Activated CD4-positive, CD25-positive, alpha-beta regulatory T cell treated with anti-CD3 and anti-CD28 coated beads, Interleukin-2, amount 50 U/mL, for 24 hours (primary cell): ENCODE measurements around the gene YAE1.
A peak's percentile ranks its signal among the peaks of the same experiment; 100 is the strongest.
"Not testable (repeated sequence)": the region's sequence is repeated elsewhere in the genome, so short reads cannot be mapped to it uniquely, and the experiment has no call there.

ENCODE experiments used
- ATAC-seq, 2 donors: fragments of 150-1000 bp; cut with Tn5 transposase; one replicate each; pipeline ENCODE4 v1.10.0; 2021; ENCODE audit warnings: mild to moderate bottlenecking in 1 of 2, moderate library complexity in 1 of 2

The YAE1 gene, protein sequence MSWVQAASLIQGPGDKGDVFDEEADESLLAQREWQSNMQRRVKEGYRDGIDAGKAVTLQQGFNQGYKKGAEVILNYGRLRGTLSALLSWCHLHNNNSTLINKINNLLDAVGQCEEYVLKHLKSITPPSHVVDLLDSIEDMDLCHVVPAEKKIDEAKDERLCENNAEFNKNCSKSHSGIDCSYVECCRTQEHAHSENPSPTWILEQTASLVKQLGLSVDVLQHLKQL

DNA sequence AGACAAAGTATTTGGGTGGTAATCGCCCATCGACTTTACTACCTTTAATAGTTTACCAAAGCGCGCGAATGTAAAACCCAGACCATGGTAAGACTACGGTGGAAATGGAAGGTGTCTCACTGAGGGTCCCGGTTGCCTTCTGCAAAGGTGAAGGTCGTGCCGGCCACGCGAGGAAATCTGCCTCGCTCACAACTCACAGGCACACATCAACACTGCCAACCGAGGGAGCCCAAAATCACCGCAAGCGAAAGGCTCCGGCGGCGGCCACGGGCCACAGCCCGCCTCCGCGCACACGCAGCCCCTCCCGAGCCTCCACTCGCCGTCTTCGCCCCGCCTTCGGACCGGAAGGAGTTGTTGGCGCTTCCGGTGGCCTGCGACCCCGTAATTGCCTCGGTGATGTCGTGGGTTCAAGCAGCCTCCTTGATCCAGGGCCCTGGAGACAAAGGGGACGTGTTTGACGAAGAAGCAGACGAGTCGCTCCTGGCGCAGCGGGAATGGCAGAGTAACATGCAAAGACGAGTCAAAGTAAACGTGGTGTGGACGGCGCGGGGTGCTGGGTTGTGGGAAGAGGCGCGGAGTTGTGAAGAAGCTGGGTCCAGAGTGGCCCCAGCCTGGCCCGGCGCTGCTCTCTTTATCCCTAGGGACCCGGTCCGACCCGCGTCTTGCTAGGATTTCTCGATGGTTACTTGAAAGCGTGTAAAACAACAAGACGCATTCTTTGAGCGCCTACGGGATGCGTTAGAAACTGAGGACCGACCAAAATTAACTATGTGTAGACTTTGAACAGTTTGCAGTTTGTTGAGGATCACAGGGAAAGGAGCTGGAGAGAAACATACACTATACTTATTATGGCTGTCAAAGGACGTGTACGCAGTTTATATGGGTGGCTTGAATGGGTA, at the start of gene YAE1:
TSS of gene YAE1 (plus strand) at position 382 of the 899 bp plus-strand sequence. CDS start at position 397, 15 bp downstream.
- ATAC-seq, result peak; percentile 95 to 97

DNA sequence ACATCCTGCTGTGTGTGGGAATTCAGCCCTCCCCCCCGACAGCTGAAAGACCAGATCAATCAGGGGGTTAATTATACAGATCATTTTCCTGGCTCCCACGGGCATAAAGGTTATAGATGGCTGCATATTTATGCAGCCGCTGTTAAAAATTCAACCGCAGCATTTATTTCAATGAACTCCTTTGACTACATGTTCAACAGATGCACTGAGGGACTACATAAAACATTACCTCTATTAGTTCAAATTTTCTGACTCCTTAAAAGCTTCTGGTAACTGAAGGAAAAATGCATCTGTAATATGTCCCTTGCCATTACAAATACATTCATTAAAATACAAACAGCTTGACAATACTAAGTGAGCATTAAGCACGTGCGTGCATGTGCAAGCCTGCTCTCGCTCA, 49.7 kb upstream of the YAE1 start:
- ATAC-seq, result no peak

DNA sequence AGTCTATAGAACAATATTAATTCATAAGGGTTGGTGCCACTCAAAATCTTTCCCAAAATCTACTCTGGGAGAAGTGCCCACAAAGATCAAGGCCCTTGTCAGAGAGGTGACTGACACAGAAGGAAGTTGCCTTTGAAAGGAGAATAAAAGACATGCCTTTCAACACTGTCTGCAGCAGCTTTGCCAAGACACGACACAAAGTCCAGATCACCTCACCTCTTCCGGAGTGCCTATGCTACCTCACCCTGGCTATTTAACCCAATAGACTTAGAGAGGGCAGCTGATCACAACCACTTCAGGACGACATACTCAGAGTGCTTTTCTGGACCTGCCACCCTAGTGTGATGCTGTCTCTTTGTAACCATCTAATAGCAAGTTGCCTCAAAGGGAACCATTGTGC, 49.0 kb upstream of the YAE1 start:
- ATAC-seq, result no peak

DNA sequence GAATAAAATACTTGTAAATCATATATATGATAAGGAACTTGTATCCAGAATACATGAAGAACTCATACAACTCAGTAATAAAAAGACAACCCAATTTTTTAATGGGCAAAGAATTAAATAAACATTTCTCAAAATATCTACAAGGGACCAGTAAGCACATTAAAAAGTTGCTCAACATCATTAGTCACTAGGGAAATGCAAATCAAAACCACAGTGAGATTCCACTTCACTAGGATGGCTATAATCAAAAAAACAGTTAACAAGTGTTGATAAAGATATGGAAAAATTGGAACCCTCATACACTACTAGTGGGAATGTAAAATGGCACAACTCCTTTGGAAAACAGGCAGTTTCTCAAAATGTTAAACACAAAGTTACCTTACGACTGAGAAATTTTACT, 40.3 kb upstream of the YAE1 start:
- ATAC-seq, result no peak

DNA sequence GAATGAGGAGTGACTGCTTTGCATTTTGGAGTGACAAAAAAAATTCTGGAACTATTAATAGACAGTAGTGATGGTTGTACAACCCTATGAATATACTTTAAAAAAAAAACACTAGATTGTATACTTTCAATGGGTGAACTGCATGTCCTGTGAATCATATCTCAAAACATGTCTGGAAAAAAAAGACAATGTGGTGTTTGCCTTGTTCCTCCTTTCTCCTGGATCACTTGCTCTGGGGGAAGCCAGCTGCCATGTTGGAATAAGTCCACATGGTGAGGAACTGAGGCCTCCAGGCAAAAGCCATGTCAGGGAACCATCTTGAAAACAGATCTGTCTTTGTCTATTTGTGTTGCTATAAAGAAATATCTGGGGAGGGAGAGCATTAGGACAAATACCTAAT, 39.5 kb upstream of the YAE1 start:
- no peak for ATAC-seq

DNA sequence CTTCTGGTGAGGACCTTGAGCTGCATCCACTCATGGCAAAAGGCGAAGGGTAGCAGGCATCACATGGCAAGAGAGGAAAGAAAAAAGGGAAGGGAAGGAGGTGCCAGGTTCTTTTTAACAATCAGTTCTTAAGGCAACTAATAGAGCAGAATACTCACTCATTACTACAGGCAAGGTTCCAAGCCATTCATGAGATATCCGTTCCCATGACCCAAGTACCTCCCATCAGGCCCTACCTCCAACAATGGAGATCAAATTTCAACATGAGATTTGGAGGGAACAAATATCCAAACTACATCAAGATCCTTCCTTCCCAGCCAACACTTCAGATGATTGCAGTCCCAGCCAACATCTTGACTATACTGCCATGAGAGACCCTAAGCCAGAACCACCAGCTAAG, 38.9 kb upstream of the YAE1 start:
- ATAC-seq, result no peak

DNA sequence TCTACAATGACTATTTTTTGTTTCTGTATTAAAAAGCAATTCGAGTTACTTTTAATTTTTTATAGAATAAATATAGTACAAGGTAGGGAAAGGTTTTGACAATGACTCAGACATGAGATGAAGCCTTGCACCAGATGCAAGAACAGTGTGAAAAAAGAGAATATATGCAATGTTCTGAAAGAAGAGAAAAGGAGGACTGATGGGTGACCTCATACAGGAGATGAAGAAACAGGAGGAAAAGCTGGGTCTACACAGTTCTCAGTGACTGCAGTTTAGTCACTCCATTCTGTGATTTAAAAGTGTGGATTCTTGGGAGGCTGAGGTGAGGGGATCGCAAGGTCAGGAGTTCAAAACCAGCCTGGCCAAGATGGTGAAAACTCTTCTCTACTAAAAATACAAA, 38.3 kb upstream of the YAE1 start:
- no peak for ATAC-seq

DNA sequence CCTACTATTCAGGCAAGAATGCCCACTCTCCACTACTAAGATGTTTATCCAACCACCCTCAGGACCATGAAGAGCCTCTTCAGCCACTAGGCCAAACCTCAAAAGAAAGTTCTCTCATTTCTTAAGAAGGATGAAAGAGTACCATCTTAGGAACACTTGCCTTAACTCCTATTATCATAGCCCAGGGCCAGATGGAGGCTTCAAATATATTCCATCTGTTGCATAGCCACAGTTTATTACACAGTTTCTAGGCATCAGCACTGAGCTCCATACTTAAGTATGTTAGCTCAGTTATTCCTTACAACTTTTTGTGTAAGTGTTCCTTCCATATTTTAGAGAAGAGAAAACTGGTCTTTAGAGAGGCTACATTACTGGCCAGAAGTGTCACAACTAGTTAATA, 37.4 kb upstream of the YAE1 start:
- no peak for ATAC-seq

DNA sequence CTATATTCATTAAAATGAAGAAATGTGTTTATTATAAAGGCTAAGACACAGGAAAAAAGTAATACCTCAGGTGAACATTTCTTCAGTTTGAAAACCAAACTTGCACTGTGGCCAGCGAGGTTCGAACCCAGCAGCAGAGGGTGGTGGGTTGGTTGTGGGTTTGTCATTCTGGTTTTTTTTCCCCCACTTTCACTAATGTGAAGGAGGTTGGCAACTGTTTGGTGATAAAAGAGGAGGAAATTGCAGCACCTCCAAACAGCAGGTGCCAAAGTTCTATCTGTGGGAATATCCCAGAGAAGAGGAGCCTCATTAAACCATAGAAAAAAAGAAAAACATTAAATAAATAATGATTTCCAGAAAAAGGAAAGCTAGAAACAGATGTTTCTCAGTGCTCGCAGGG, 36.6 kb upstream of the YAE1 start:
- no peak for ATAC-seq

DNA sequence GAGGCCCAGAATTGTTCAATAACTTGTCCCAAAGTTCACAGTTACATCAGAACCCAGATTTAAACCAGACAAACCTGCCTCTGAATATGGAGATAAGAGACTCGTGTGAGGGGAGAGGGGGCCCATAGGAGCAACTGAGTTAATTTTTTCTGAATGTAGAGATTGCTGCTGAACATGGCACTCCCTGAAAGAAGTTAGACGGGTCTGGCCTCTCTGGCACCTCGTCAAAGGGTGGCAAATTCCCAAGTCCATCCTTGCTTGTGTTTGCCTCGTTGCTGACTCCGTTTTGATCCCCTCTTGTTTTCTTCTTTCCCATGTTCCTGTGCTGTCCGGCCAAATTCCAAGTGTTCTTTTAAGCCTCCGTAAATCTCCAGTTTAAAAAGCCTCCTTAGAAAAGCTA, 35.2 kb upstream of the YAE1 start:
- no peak for ATAC-seq

DNA sequence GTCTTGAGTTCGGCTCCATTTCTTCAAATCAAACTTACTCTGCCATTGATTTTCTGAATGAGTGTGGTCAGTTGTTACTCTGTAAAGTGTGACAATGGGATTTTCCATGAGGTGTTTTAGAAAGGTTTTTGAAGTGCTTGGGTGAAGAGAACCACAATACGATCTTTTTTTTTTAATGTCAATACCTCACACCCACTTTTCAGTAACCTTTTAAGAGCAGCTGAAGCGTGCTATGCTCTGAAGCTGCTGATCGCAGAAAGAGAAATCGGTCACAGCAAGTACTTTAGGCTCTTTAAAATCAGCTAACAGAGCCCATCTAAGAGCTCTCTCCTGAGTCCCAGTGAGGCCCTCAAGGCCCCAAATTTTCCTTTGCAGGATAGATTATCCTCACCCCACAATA, 34.4 kb upstream of the YAE1 start:
- no peak for ATAC-seq

DNA sequence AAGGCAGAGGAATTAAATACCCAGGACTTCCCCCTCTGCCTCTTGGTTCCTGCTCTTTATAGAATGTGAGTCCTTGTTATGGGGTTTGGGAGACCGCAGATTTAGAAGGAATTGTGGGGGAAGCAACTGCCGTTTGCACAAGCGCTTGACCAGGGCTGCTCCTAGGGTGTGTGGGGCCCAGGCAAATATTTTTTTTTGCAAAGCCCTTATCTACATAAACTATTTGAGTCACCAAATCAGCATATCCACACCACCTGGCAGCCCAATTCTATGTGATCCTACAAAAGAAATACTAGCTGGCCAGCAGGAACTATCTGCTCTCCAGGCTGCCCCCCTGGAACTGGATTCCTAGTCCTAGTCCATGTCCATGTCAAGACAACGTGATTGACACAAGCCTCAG, 33.4 kb upstream of the YAE1 start:
- ATAC-seq, result no peak

DNA sequence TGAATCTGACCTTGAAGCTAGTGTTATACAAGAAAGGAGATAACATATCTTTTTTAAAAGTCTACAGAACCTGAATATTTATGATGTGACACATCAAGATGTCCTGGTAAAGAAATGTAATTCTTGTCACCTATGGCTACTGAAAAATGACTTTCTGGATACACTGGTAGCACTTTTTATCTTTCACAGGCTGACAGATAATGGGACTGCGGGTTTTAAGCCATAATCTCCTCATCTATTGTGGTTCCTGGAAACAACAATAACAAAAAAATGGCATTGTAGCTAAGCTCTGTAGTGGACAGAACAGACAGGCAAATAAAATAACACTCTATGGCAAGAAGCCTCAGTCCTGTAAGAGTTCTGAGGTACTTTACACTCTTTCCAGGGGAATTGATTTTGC, 31.6 kb upstream of the YAE1 start:
- no peak for ATAC-seq

DNA sequence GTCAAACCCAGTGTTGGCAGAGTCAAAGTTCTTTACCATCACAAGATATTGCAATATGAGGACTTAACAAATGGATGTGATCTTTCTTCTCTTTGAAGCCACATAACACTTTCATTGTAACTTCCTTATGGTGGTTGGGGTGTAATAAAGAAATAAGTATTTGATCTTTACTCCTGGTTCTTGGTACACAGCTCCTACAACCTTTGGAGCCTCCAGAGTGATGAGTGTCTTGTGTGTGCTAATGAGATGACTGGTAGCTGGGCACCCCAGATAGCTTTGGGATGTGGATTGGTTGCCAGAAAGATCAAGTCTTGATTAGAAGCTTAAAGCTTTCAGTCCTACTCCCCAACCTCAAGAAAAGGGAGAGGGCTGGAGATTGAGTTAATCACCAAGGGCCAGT, 31.1 kb upstream of the YAE1 start:
- no peak for ATAC-seq

DNA sequence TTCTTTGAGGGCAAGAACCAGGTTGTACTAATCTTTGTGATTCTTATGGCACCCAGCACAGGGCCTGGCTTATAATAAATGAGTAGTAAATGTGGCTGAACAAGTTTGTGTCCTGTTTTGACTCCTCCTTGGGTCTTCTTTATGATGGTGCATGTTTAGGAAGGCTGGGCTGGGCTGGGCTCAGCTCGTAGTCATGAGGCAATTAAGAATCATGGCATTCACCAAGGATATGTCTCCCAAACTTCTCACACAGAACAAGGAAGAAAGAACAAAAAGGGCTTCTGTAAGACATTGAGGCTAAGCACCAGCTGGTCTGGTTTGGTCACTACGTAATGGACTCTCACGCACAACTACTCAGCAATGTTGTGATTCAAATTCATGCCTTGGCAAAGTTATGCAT, 30.5 kb upstream of the YAE1 start:
- ATAC-seq, result no peak

DNA sequence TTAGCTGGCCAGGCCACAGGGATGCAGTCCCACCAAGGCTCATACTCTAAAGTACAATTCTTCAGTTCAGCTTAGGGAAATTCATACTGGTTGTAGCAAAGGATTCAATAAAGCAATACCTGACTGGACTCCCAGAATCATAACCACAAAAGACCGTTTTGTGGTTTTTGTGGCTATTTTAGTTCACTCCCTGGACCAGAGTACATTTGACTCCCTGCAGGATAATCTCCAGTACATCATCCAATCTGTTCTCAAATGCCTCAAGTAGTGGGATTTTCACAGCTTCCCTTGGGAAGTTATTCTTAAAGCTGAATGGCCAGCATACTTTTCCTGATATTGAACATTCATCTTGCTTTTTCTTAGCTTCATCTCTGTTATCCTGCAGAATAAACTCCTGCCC, 29.3 kb upstream of the YAE1 start:
- ATAC-seq, result no peak

DNA sequence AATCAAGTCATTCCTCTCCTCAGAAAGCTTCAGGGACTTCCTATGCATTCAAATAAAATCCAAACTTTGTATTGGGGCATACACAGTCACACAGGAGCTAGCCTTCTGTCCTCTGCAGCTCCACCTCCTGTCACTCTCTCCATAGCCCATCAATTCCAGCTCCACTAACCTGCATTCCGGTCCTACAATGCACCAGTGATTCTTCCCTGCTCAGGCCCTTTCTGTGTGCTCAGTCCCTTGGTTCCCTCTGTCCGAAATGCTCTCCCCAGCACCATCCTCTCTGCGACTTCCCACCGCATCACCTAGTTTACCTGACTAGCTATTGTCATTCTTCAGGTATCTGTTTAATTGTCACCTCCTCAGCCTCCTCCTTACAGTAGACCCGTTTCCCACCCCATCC, 26.4 kb upstream of the YAE1 start:
- ATAC-seq, result no peak

DNA sequence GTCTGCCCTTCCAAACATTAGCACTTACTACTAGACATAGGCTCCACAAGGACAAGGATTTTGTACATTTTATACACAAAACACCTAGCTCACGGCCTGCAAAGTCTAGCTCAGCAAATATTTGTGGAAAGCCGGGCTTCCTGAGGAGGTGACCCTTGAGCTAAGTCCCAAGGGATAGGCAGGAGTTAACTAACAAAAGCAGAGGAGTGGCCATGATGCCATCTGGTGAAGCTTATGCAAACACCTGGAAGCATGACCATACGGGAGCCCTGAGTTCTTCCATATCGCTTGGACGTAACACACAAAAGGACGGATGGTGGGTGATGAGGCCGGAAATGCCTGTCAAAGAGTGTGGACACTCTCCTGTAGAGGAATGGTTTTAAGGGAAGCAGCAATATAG, 25.9 kb upstream of the YAE1 start:
- ATAC-seq, result no peak

DNA sequence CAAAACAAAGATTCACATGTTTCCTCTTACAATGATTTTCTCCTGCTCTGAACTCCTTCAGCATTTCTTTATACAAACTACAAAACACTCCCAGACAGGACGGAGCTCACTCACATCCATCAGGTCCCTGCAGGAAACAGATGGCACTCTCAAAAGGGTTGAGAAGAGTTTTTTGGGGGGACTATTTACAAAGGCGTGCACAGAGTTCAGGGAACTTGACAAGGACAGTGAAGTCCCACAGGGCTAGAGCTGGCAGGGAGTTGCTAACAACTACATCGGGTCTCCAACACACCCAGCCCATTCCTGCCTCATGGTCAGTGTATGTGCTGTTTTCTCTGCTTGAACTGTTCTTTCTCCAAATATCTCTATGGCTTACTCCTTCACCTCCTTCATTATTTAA, 24.7 kb upstream of the YAE1 start:
- peak in 1 of 2 donors; percentile 17 for ATAC-seq

DNA sequence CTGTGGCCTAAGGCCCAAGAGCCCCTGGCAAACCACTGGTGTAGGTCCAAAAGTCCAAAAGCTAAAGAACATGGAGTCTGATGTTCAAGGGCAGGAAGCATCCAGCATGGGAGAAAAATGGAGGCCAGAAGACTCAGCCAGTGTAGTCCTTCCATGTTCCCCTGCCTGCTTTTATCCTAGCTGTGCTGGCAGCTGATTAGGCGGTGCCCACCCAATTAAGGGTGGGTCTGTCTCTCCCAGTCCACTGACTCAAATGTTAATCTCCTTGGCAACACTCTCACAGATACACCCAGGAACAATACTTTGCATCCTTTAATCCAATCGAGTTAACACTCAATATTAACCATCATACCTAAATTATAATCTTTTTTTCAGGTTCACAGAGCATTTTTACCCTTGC, 21.4 kb upstream of the YAE1 start:
- not testable (repeated sequence) for ATAC-seq

DNA sequence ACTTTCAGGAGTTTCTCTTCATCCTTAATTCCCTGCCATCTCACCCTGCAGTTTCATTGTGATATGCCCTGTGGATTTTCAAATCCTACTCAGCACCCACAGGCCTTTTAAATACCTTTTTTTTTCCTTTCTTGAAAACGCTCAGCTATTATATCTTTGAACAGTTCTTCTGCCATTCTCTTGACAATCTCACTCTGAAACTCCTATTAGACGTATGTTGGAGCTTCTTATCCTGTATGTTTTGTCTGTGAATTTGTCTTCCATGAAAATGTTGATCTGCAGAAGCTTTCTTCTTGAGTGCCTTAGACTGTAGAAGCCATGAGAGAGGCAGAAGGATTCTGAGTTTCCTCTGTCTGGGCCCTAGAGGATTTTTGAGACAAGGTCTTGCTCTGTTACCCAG, 18.9 kb upstream of the YAE1 start:
- no peak for ATAC-seq

DNA sequence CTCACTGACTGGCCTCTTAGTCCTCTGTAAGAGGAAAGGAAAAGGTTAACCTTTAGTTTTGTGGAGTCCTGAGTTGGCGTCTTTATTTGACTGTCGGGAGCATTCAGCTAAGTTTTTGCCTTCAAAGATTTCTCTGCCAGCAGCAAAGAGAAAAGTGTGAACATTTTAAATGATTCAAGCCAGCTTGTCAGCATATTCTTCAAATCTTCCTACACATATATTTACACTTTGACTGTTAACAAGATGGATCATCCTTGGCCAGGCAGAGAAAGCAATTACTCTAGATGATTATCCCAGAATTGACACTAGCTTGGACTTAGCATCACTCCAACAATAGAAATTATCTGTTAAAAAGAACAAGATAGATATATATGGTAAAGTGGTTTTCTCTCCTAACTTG, 15.8 kb upstream of the YAE1 start:
- ATAC-seq, result no peak

DNA sequence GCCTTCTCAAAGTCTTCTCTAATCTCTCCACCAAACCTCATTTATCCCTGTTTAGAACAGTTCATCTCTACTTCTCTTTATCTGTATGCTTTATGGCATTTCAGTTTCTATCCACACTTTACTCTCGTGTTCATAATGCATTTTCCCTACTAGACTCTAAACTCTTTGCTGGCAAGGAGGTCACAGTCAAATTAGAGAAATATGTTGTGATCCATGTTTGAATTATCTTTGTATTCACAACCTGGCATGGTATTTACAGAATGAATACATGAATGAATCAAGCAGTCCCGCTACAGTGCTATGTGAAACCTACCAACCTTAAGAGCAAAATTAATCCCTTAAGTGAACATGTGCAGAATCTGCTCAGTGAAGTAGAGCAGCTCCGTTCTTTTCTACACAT, 12.8 kb upstream of the YAE1 start:
- ATAC-seq, result no peak

DNA sequence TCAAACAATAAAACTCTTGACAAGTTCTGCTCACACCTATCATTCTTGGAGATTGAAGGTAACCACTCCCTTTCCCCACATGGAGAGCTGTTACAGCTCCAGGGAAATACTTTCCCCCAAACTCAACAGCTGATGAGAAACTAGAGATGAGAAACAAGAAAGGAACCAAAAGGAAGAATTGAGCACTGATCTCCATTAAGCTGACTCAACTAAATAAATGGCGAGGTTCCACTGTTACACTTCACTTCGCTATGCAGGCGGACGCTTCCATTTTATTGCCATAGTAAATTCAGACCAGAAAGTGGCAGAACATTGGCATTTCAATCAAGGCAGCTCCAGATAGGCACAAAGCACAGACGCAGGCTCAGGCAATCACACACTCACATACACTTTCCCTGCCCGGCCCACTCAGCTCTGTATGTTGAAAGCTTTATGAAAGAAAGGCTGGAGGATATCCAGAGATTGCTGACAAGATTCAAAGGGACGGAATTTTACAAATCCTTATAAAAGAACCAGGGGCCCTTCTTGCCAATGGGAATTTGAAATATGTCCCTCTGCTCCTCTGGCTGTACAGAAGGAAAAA, 11.5 kb upstream of the YAE1 start:
- ATAC-seq, result no peak
